H1 (cell line): ENCODE data around the gene RORB. TPM values are rescaled to one million over a fixed set of nuclear protein-coding genes. Genes with fewer than 3 reads are reported as not detected.

Source experiments
- CTCF ChIA-PET: fragments of 300-600 bp; sonication (Branson Sonifier 250); formaldehyde crosslinking; loops from one replicate; lab custom pipeline; 2021; ENCODE audit not compliant: partially characterized antibody; lab: Charles Lee
- POLR2A ChIA-PET: fragments of 300-600 bp; sonication (Branson Sonifier 250); formaldehyde crosslinking; loops from one replicate; lab custom pipeline; 2021; ENCODE audit warnings: inconsistent platforms; ENCODE audit not compliant: partially characterized antibody; lab: Charles Lee
- DNase-seq, 2 experiments: peaks; one replicate each; pipeline versions ENCODE4 v3.0.0 to v3.0.0-alpha.2; 2010 to 2022; ENCODE audit warnings: low spot score in 2 of 2, low read depth in 1 of 2, mixed read lengths in 1 of 2
- FAIRE-seq: peaks from 2 replicates; lab custom pipeline; 2011; peaks lifted over from hg19 to GRCh38; lab: Jason Lieb, UNC
- H2AFZ ChIP-seq: 2 replicates; pipeline ENCODE4 v1.8.1; 2012; ENCODE audit warnings: low read length, inconsistent platforms
- H2AK5ac ChIP-seq: 2 replicates; pipeline ENCODE4 v1.6.1; 2013; ENCODE audit warnings: low read depth, low read length
- H2BK120ac ChIP-seq: replicated peaks from 2 replicates; pipeline ENCODE3; 2013; ENCODE audit warnings: low read depth, low read length, inconsistent platforms
- H2BK12ac ChIP-seq: 2 replicates; pipeline ENCODE4 v1.6.1; 2013; ENCODE audit warnings: low read depth, low read length
- H2BK15ac ChIP-seq: 2 replicates; pipeline ENCODE4 v1.6.1; 2013; ENCODE audit warnings: low read length
- H2BK20ac ChIP-seq: 2 replicates; pipeline ENCODE4 v1.6.1; 2013; ENCODE audit warnings: low read length
- H2BK5ac ChIP-seq: 2 replicates; pipeline ENCODE4 v1.6.1; 2013; ENCODE audit warnings: low read depth, low read length
- H3K14ac ChIP-seq: 2 replicates; pipeline ENCODE4 v1.6.1; 2013; ENCODE audit warnings: inconsistent platforms; ENCODE audit not compliant: insufficient read length
- H3K18ac ChIP-seq: 2 replicates; pipeline ENCODE4 v1.6.1; 2013; ENCODE audit warnings: low read length; ENCODE audit errors: extremely low read depth
- H3K23ac ChIP-seq: 2 replicates; pipeline ENCODE4 v1.6.1; 2013; ENCODE audit warnings: inconsistent platforms; ENCODE audit not compliant: insufficient read length
- H3K23me2 ChIP-seq: 2 replicates; pipeline ENCODE4 v1.6.1; 2013; ENCODE audit warnings: low read depth, low read length
- H3K27ac ChIP-seq: 2 replicates; pipeline ENCODE4 v1.6.1; 2011; ENCODE audit warnings: low read depth, low read length, inconsistent platforms
- H3K27me3 ChIP-seq, 4 experiments: replicated peaks in 1 of 4; 1 replicate in 1 of 4; 2 replicates in 3 of 4; pipeline versions ENCODE4 v1.6.1 to v1.8.1; 2011 to 2013; ENCODE audit warnings: low read length in 3 of 4, mild to moderate bottlenecking in 3 of 4, inconsistent platforms in 2 of 4, mixed read lengths in 2 of 4, moderate library complexity in 1 of 4; ENCODE audit not compliant: control insufficient read depth in 3 of 4, insufficient read depth in 3 of 4; ENCODE audit errors: extremely low read depth in 1 of 4
- H3K36me3 ChIP-seq, 4 experiments: 2 replicates each; pipeline versions ENCODE4 v1.6.1 to v1.8.1; 2011 to 2013; ENCODE audit warnings: mild to moderate bottlenecking in 4 of 4, low read length in 3 of 4, moderate library complexity in 2 of 4, control low read depth in 1 of 4, inconsistent platforms in 1 of 4; ENCODE audit not compliant: insufficient read depth in 4 of 4, control insufficient read depth in 2 of 4
- H3K4ac ChIP-seq: replicated peaks from 2 replicates; pipeline ENCODE3; 2013; ENCODE audit warnings: low read length, low read depth, mixed read lengths, inconsistent platforms; ENCODE audit not compliant: insufficient read length
- H3K4me1 ChIP-seq, 4 experiments: replicated peaks in 1 of 4; 1 replicate in 1 of 4; 2 replicates in 3 of 4; pipeline versions ENCODE4 v1.6.1 to v1.8.1; 2011 to 2013; ENCODE audit warnings: low read length in 3 of 4, inconsistent platforms in 2 of 4, mixed read lengths in 1 of 4; ENCODE audit not compliant: insufficient read depth in 4 of 4, control insufficient read depth in 3 of 4
- H3K4me2 ChIP-seq, 2 experiments: 2 replicates each; pipeline versions ENCODE4 v1.6.1 to v1.8.1; 2011 to 2013; ENCODE audit warnings: low read depth in 2 of 2, low read length in 2 of 2, control low read depth in 1 of 2, inconsistent platforms in 1 of 2, mild to moderate bottlenecking in 1 of 2; ENCODE audit not compliant: insufficient read depth in 1 of 2
- H3K4me3 ChIP-seq, 4 experiments: fragments of 200-600, 300-600 bp in 1 of 4; sonication (generic), shearing (Covaris generic), sonication (Bioruptor Twin) in 1 of 4; 2 replicates each; pipeline versions ENCODE4 v1.5.1 to v1.8.1; 2011 to 2016; ENCODE audit warnings: low read length in 4 of 4, low read depth in 3 of 4, control low read depth in 2 of 4, inconsistent platforms in 2 of 4, mild to moderate bottlenecking in 2 of 4, mixed read lengths in 1 of 4, moderate library complexity in 1 of 4; ENCODE audit not compliant: insufficient read depth in 2 of 4; ENCODE audit errors: extremely low read depth in 1 of 4
- H3K56ac ChIP-seq: replicated peaks from 2 replicates; pipeline ENCODE3; 2013; ENCODE audit warnings: low read depth, mild to moderate bottlenecking, mixed read lengths, low read length, inconsistent platforms; ENCODE audit not compliant: insufficient read length
- H3K79me1 ChIP-seq: 2 replicates; pipeline ENCODE4 v1.6.1; 2013; ENCODE audit warnings: low read depth, low read length, control low read depth
- H3K79me2 ChIP-seq, 2 experiments: 2 replicates each; pipeline versions ENCODE4 v1.6.1 to v1.8.1; 2012 to 2013; ENCODE audit warnings: low read length in 2 of 2, mild to moderate bottlenecking in 2 of 2, inconsistent platforms in 1 of 2; ENCODE audit not compliant: insufficient read depth in 2 of 2, control insufficient read depth in 1 of 2
- H3K9ac ChIP-seq, 4 experiments: replicated peaks in 1 of 4; 1 replicate in 1 of 4; 2 replicates in 3 of 4; pipeline versions ENCODE4 v1.6.1 to v1.8.1; 2011 to 2013; ENCODE audit warnings: low read depth in 3 of 4, low read length in 3 of 4, control low read depth in 2 of 4, mild to moderate bottlenecking in 2 of 4, moderate library complexity in 2 of 4, inconsistent platforms in 1 of 4; ENCODE audit errors: extremely low read depth in 1 of 4
- H3K9me3 ChIP-seq, 2 experiments: 2 replicates each; pipeline versions ENCODE4 v1.6.1 to v1.8.1; 2012 to 2013; ENCODE audit warnings: mild to moderate bottlenecking in 2 of 2, moderate library complexity in 2 of 2, control low read depth in 1 of 2, inconsistent platforms in 1 of 2, low read depth in 1 of 2, low read length in 1 of 2, mixed read lengths in 1 of 2; ENCODE audit not compliant: insufficient read depth in 2 of 2
- H4K20me1 ChIP-seq, 2 experiments: replicated peaks in 1 of 2; 2 replicates each; pipeline versions ENCODE3 to v1.8.1; 2011 to 2013; ENCODE audit warnings: inconsistent platforms in 2 of 2, low read length in 2 of 2, mild to moderate bottlenecking in 1 of 2; ENCODE audit not compliant: insufficient read depth in 2 of 2, control insufficient read depth in 1 of 2
- H4K5ac ChIP-seq: 2 replicates; pipeline ENCODE4 v1.6.1; 2013; ENCODE audit warnings: low read length, low read depth, mixed read lengths, inconsistent platforms; ENCODE audit not compliant: insufficient read length
- H4K8ac ChIP-seq: 2 replicates; pipeline ENCODE4 v1.8.0; 2013; ENCODE audit warnings: mild to moderate bottlenecking, moderate library complexity, low read length, inconsistent platforms; ENCODE audit not compliant: insufficient read depth; ENCODE audit errors: extremely low read depth
- H4K91ac ChIP-seq: replicated peaks from 2 replicates; pipeline ENCODE3; 2013; ENCODE audit warnings: low read length, mixed read lengths, inconsistent platforms; ENCODE audit not compliant: insufficient read length
- ATF3 ChIP-seq: IDR thresholded peaks from 2 replicates; pipeline ENCODE4 v1.6.1; 2011; ENCODE audit warnings: low read depth, mild to moderate bottlenecking, low read length; ENCODE audit not compliant: insufficient read depth
- BACH1 ChIP-seq: IDR thresholded peaks from 2 replicates; pipeline ENCODE4 v1.6.1; 2012; ENCODE audit warnings: low read length, improper control_type of control experiment
- CEBPB ChIP-seq: IDR thresholded peaks from 2 replicates; pipeline ENCODE4 v1.6.1; 2012; ENCODE audit warnings: low read depth, low read length
- CHD2 ChIP-seq: IDR thresholded peaks from 2 replicates; pipeline ENCODE4 v1.6.1; 2012; ENCODE audit warnings: low read length, improper control_type of control experiment
- RAD21 ChIP-seq, 2 experiments: IDR thresholded peaks in 1 of 2; conservative IDR thresholded peaks in 1 of 2; 2 replicates each; pipeline ENCODE4 v1.6.1; 2011; ENCODE audit warnings: low read depth in 2 of 2, low read length in 2 of 2, improper control_type of control experiment in 1 of 2, inconsistent platforms in 1 of 2, mild to moderate bottlenecking in 1 of 2, moderate library complexity in 1 of 2
- RNF2 ChIP-seq: fragments of 200-900, 300-1000 bp; sonication (generic); IDR thresholded peaks from 2 replicates; pipeline ENCODE4 v1.7.1; 2016; ENCODE audit warnings: borderline replicate concordance, low read depth, mild to moderate bottlenecking, antibody characterized with exemption, low read length; ENCODE audit not compliant: poor library complexity, severe bottlenecking; ENCODE audit errors: missing control alignments
- TEAD4 ChIP-seq: IDR thresholded peaks from 2 replicates; pipeline ENCODE4 v1.6.1; 2012; ENCODE audit warnings: low read depth, low read length, inconsistent platforms, mixed read lengths
- WGBS, 2 experiments: shearing (Covaris generic) in 1 of 2; methylation state at CpG; one replicate each; pipeline versions ENCODE4 v1.1.6 to v1.1.7; 2013 to 2015; ENCODE audit warnings: low lambda C conversion rate in 2 of 2, mixed read lengths in 2 of 2, inconsistent platforms in 1 of 2, low coverage in 1 of 2, missing lambda C conversion rate in 1 of 2; ENCODE audit not compliant: insufficient replicate concordance in 2 of 2, insufficient coverage in 1 of 2, insufficient read length in 1 of 2; ENCODE audit errors: extremely low coverage in 1 of 2, missing lambda C conversion rate in 1 of 2; 5-methylcytosine and 5-hydroxymethylcytosine counted together
- polyA plus RNA-seq, 7 experiments: library from polyadenylated mRNA; depleted of rRNA in 3 of 7; stranded (reverse) in 5 of 7; unstranded in 2 of 7; fragments of >200 nt in 5 of 7; fragments of 200-250 nt in 2 of 7; gene quantifications; 1 replicate in 5 of 7; 2 replicates in 1 of 7; 4 replicates in 1 of 7; pipeline versions ENCODE4 v1.2.1 to v1.2.3, GENCODE V29; 2011 to 2013; ENCODE audit warnings: missing spikeins in 2 of 7, mixed read lengths in 2 of 7
- total RNA-seq: library from RNA; stranded (reverse); fragmentation: NEBNext Ultra II Directional; extraction: Animal tissue kit (Norgen Biotek cat#: 25700); gene quantifications from 2 replicates; pipeline ENCODE4 v1.2.1, GENCODE V29; 2021
- TF ChIP-seq, protein P1 (sequence below): IDR thresholded peaks from 2 replicates; pipeline ENCODE4 v1.6.1; 2012; ENCODE audit warnings: low read length, inconsistent platforms

Gene RORB
- total and polyA plus RNA-seq, 2 of the 8 experiments (the other 6 are each of a cell fraction or from before 2014, with no cell fraction given), result 2.3 to 7.1 TPM

GRCh38 chr9:74493512-74493911, 3.6 kb upstream of the RORB start:
- Histone ChIP-seq H2AK5ac (no peak overlapping the region), H2BK12ac (no peak overlapping the region), H3K56ac (no peak overlapping the region), H2BK5ac (no peak overlapping the region), H3K9ac (no peak overlapping the region), H4K20me1 (no peaks in the 10 kb centered on the region), H3K36me3 (no peaks in the 10 kb centered on the region), H2BK15ac (no peak overlapping the region), H3K23me2 (peaks cover 15% of the 10 kb centered on the region), H2AFZ (no peak overlapping the region), H3K79me2 (no peaks in the 10 kb centered on the region; a peak in 1 of 4 replicates), H3K27me3 (peaks cover 0 to 4% (median 2%) of the 10 kb centered on the region in 4 experiments; a peak in 3 of 7 replicates), H3K4ac (no peak overlapping the region), H2BK120ac (no peak overlapping the region), H2BK20ac (no peak overlapping the region), H3K79me1 (no peaks in the 10 kb centered on the region), H3K27ac (no peak overlapping the region), H3K4me3 (no peak overlapping the region; a peak in 1 of 8 replicates), H3K4me1 (peaks cover 0 to 16% (median 3%) of the 10 kb centered on the region in 4 experiments; a peak in 4 of 7 replicates), H3K23ac (no peak overlapping the region), H4K8ac (no peak overlapping the region), H3K14ac (no peak overlapping the region), H3K9me3 (no peaks in the 10 kb centered on the region), H3K18ac (no peak overlapping the region), H4K91ac (no peak overlapping the region), H4K5ac (no peak overlapping the region), H3K4me2 (peak overlapping the region in 1 of 2 experiments; percentile 24; a peak in 1 of 4 replicates)
- FAIRE-seq, result peak; percentile 83
- CTCF ChIA-PET, result no interaction called here
- no peak for DNase-seq
- WGBS, 2 experiments, result 7% methylated on average over 2 of the region's 2 CpGs; no CpG with 5 or more reads in 1 of the 2 experiments
- POLR2A ChIA-PET, result no interaction called here
- TF ChIP-seq RAD21 (IDR thresholded peaks at IDR 0.05 in 1 of 2, conservative IDR thresholded peaks at IDR 0.05 in 1 of 2; ENCODE audit: low read depth in 2 of 2, low read length in 2 of 2) (no peak; a peak in 1 of 4 replicates), TEAD4 (peak; percentile 86), RNF2 (no peak), CEBPB (no peak), CHD2 (0 out of 2 replicates have a peak, but pooled peaks have one; percentile 38), BACH1 (no peak), ATF3 (no peak)
- TF ChIP-seq, protein P1, sequence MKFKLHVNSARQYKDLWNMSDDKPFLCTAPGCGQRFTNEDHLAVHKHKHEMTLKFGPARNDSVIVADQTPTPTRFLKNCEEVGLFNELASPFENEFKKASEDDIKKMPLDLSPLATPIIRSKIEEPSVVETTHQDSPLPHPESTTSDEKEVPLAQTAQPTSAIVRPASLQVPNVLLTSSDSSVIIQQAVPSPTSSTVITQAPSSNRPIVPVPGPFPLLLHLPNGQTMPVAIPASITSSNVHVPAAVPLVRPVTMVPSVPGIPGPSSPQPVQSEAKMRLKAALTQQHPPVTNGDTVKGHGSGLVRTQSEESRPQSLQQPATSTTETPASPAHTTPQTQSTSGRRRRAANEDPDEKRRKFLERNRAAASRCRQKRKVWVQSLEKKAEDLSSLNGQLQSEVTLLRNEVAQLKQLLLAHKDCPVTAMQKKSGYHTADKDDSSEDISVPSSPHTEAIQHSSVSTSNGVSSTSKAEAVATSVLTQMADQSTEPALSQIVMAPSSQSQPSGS, result no peak
